Inflammatory macrophage treated with lipopolysaccharide for 4 hours (primary cell): Measurements from ENCODE around the gene RCVRN.
A peak's percentile ranks its signal among the peaks of the same experiment; 100 is the strongest.

ENCODE experiments used
- DNase-seq: peaks from one replicate; pipeline ENCODE4 v3.0.0-alpha.2; 2020

The RCVRN gene

GRCh38 chr17:9905078-9905415 lies at the start of gene RCVRN:
TSS of gene RCVRN (minus strand) at chr17:9905271. CDS start at chr17:9905180, 91 bp downstream.
- DNase-seq = no peak

GRCh38 chr17:9953492-9953891 lies 48.4 kb upstream of the RCVRN start:
- no peak for DNase-seq

- DNase-seq = no peak
Observed at GRCh38 chr17:9951803-9952202, 46.7 kb upstream of the RCVRN start.

- DNase-seq = no peak
Observed at GRCh38 chr17:9948928-9949327, 43.9 kb upstream of the RCVRN start.

GRCh38 chr17:9944704-9945103 lies 39.6 kb upstream of the RCVRN start:
- DNase-seq = no peak

- no peak for DNase-seq
Observed at GRCh38 chr17:9943343-9943742, 38.3 kb upstream of the RCVRN start.

GRCh38 chr17:9942885-9943284 lies 37.8 kb upstream of the RCVRN start:
- DNase-seq = no peak

GRCh38 chr17:9941305-9941704 lies 36.2 kb upstream of the RCVRN start:
- no peak for DNase-seq

GRCh38 chr17:9940841-9941240 lies 35.8 kb upstream of the RCVRN start:
- no peak for DNase-seq

GRCh38 chr17:9938764-9939163 lies 33.7 kb upstream of the RCVRN start:
- DNase-seq = no peak

GRCh38 chr17:9937901-9938300 lies 32.8 kb upstream of the RCVRN start:
- no peak for DNase-seq

GRCh38 chr17:9937241-9937761 lies 32.2 kb upstream of the RCVRN start:
- DNase-seq = no peak

- DNase-seq = peak; percentile 71
Observed at GRCh38 chr17:9936095-9936494, 31.0 kb upstream of the RCVRN start.

- DNase-seq = no peak
Observed at GRCh38 chr17:9935408-9935807, 30.3 kb upstream of the RCVRN start.

- DNase-seq = no peak
Observed at GRCh38 chr17:9934331-9934730, 29.3 kb upstream of the RCVRN start.

- no peak for DNase-seq
Observed at GRCh38 chr17:9932491-9932890, 27.4 kb upstream of the RCVRN start.

GRCh38 chr17:9931144-9931741 lies 26.2 kb upstream of the RCVRN start:
- DNase-seq = no peak

- no peak for DNase-seq
Observed at GRCh38 chr17:9929871-9930270, 24.8 kb upstream of the RCVRN start.

- no peak for DNase-seq
Observed at GRCh38 chr17:9928601-9929333, 23.7 kb upstream of the RCVRN start.

GRCh38 chr17:9926150-9926804 lies 21.2 kb upstream of the RCVRN start:
- DNase-seq = no peak

- DNase-seq = no peak
Observed at GRCh38 chr17:9925457-9925856, 20.4 kb upstream of the RCVRN start.

- DNase-seq = peak; percentile 64
Observed at GRCh38 chr17:9924735-9925191, 19.7 kb upstream of the RCVRN start.

- no peak for DNase-seq
Observed at GRCh38 chr17:9922012-9922848, 17.2 kb upstream of the RCVRN start.
